ENCODE results near the gene UBE2S.
"Not testable (repeated sequence)": the region's sequence is repeated elsewhere in the genome, so short reads cannot be mapped to it uniquely, and the experiment has no call there.

UBE2S gene

GRCh38 chr19:55451965-55452748, 44.6 kb upstream of the UBE2S start:
- no peak for TF ChIP-seq CTCF (IDR thresholded peaks at IDR 0.05)
- peaks cover 67% of the 10 kb centered on the region for H3K27me3 ChIP-seq

GRCh38 chr19:55451163-55451964, 43.8 kb upstream of the UBE2S start:
- TF ChIP-seq CTCF (IDR thresholded peaks at IDR 0.05) = no peak
- Histone ChIP-seq H3K4me3 (ENCODE audit: low read depth in 1 of 2, low read length in 1 of 2) (no peak overlapping the region), H3K4me1 (ENCODE audit: control insufficient read depth in 1 of 2, insufficient read depth in 1 of 2, low read depth in 1 of 2, low read length in 1 of 2) (no peaks in the 10 kb centered on the region), H3K36me3 (no peaks in the 10 kb centered on the region), H3K27me3 (peaks cover 75% of the 10 kb centered on the region), H3K27ac (no peak overlapping the region), H3K9me3 (no peaks in the 10 kb centered on the region)

More at GRCh38 chr19:55451965-55452748, 44.6 kb upstream of the UBE2S start:
- Histone ChIP-seq H3K27ac (no peak overlapping the region), H3K4me3 (ENCODE audit: low read depth in 1 of 2, low read length in 1 of 2) (no peak overlapping the region), H3K36me3 (no peaks in the 10 kb centered on the region), H3K4me1 (ENCODE audit: control insufficient read depth in 1 of 2, insufficient read depth in 1 of 2, low read depth in 1 of 2, low read length in 1 of 2) (no peaks in the 10 kb centered on the region), H3K9me3 (no peaks in the 10 kb centered on the region)

GRCh38 chr19:55449469-55449868, 41.9 kb upstream of the UBE2S start:
- H3K27ac ChIP-seq = no peak overlapping the region
- no peak overlapping the region for H3K4me3 ChIP-seq (ENCODE audit: low read depth in 1 of 2, low read length in 1 of 2)
- H3K27me3 ChIP-seq = peaks cover 93% of the 10 kb centered on the region
- no peaks in the 10 kb centered on the region for H3K4me1 ChIP-seq (ENCODE audit: control insufficient read depth in 1 of 2, insufficient read depth in 1 of 2, low read depth in 1 of 2, low read length in 1 of 2)
- no peaks in the 10 kb centered on the region for H3K9me3 ChIP-seq
- no peak for TF ChIP-seq CTCF (IDR thresholded peaks at IDR 0.05)
- no peaks in the 10 kb centered on the region for H3K36me3 ChIP-seq

- peaks cover 94% of the 10 kb centered on the region for H3K27me3 ChIP-seq
Observed at GRCh38 chr19:55448175-55448490, 40.5 kb upstream of the UBE2S start.

GRCh38 chr19:55447421-55448174, 40.0 kb upstream of the UBE2S start:
- H3K4me1 ChIP-seq (ENCODE audit: control insufficient read depth in 1 of 2, insufficient read depth in 1 of 2, low read depth in 1 of 2, low read length in 1 of 2) = no peaks in the 10 kb centered on the region
- H3K27ac ChIP-seq = no peak overlapping the region
- H3K36me3 ChIP-seq = no peaks in the 10 kb centered on the region
- H3K9me3 ChIP-seq = no peaks in the 10 kb centered on the region
- no peak for TF ChIP-seq CTCF (IDR thresholded peaks at IDR 0.05)
- peaks cover 94% of the 10 kb centered on the region for H3K27me3 ChIP-seq
- no peak overlapping the region for H3K4me3 ChIP-seq (ENCODE audit: low read depth in 1 of 2, low read length in 1 of 2)

More at GRCh38 chr19:55448175-55448490, 40.5 kb upstream of the UBE2S start:
- not testable (repeated sequence) for H3K4me1 ChIP-seq (ENCODE audit: control insufficient read depth in 1 of 2, insufficient read depth in 1 of 2, low read depth in 1 of 2, low read length in 1 of 2); H3K27ac ChIP-seq; H3K4me3 ChIP-seq (ENCODE audit: low read depth in 1 of 2, low read length in 1 of 2); H3K36me3 ChIP-seq; H3K9me3 ChIP-seq

Data from neutrophil (primary cell).